ENCODE data around the gene FHAD1. TPM values are rescaled to one million over a fixed set of nuclear protein-coding genes. Genes with fewer than 3 reads are reported as not detected.

Gene FHAD1
- total RNA-seq, 1 experiment from 2014 or later = 2.0 TPM

GRCh38 chr1:15382601-15383518, 135.8 kb downstream of the FHAD1 start:
- intact Hi-C loops (cut with micrococcal nuclease; ENCODE audit: unreplicated experiment) = no loop called here
- POLR2A ChIA-PET (ENCODE audit: low non-redundant PET) = no interaction called here
- CTCF ChIA-PET = no interaction called here

GRCh38 chr1:15383810-15384209, 136.8 kb downstream of the FHAD1 start:
- intact Hi-C loops (cut with micrococcal nuclease; ENCODE audit: unreplicated experiment) = no loop called here
- H3K27me3 ChIP-seq (replicated peaks; ENCODE audit: insufficient read depth, low read depth, low read length, poor library complexity) = no peaks in the 10 kb centered on the region
- peaks cover 3% of the 10 kb centered on the region for H3K4me1 ChIP-seq (ENCODE audit: insufficient read depth, low read length, poor library complexity, severe bottlenecking)
- ChIA-PET CTCF (no interaction called here), POLR2A (ENCODE audit: low non-redundant PET) (no interaction called here)
- no peak overlapping the region for H3K27ac ChIP-seq (ENCODE audit: low read depth, low read length, poor library complexity, severe bottlenecking)
- H3K9me3 ChIP-seq (ENCODE audit: low read depth, low read length, poor library complexity, severe bottlenecking) = no peaks in the 10 kb centered on the region
- H3K36me3 ChIP-seq (ENCODE audit: insufficient read depth, low read length, poor library complexity, severe bottlenecking) = no peaks in the 10 kb centered on the region
- no peak overlapping the region for H3K4me3 ChIP-seq (ENCODE audit: low read depth, low read length, poor library complexity, severe bottlenecking)
- TF ChIP-seq EZH2 (IDR thresholded peaks at IDR 0.05; ENCODE audit: borderline replicate concordance, low read depth, low read length, poor library complexity, severe bottlenecking) (no peak), CTCF (conservative IDR thresholded peaks at IDR 0.05; ENCODE audit: low read depth, low read length) (no peak)
- no peak for DNase-seq (ENCODE audit: low spot score)
- BruUV-seq (replicated peaks) = no TSS peak

More at GRCh38 chr1:15382601-15383518, 135.8 kb downstream of the FHAD1 start:
- no peaks in the 10 kb centered on the region for H3K9me3 ChIP-seq (ENCODE audit: low read depth, low read length, poor library complexity, severe bottlenecking)
- no peak overlapping the region for H3K27ac ChIP-seq (ENCODE audit: low read depth, low read length, poor library complexity, severe bottlenecking)
- no peaks in the 10 kb centered on the region for H3K36me3 ChIP-seq (ENCODE audit: insufficient read depth, low read length, poor library complexity, severe bottlenecking)
- no TSS peak for BruUV-seq (replicated peaks)
- TF ChIP-seq EZH2 (IDR thresholded peaks at IDR 0.05; ENCODE audit: borderline replicate concordance, low read depth, low read length, poor library complexity, severe bottlenecking) = no peak
- no peak for TF ChIP-seq CTCF (conservative IDR thresholded peaks at IDR 0.05; ENCODE audit: low read depth, low read length)
- DNase-seq (ENCODE audit: low spot score) = no peak
- no peak overlapping the region for H3K4me3 ChIP-seq (ENCODE audit: low read depth, low read length, poor library complexity, severe bottlenecking)
- H3K4me1 ChIP-seq (ENCODE audit: insufficient read depth, low read length, poor library complexity, severe bottlenecking) = peaks cover 3% of the 10 kb centered on the region
- H3K27me3 ChIP-seq (replicated peaks; ENCODE audit: insufficient read depth, low read depth, low read length, poor library complexity) = no peaks in the 10 kb centered on the region

- no TSS peak for BruUV-seq (replicated peaks)
- Histone ChIP-seq H3K27ac (ENCODE audit: low read depth, low read length, poor library complexity, severe bottlenecking) (no peak overlapping the region), H3K9me3 (ENCODE audit: low read depth, low read length, poor library complexity, severe bottlenecking) (no peaks in the 10 kb centered on the region), H3K4me3 (ENCODE audit: low read depth, low read length, poor library complexity, severe bottlenecking) (peak overlapping the region; percentile 7), H3K27me3 (replicated peaks; ENCODE audit: insufficient read depth, low read depth, low read length, poor library complexity) (no peaks in the 10 kb centered on the region), H3K36me3 (ENCODE audit: insufficient read depth, low read length, poor library complexity, severe bottlenecking) (no peaks in the 10 kb centered on the region), H3K4me1 (ENCODE audit: insufficient read depth, low read length, poor library complexity, severe bottlenecking) (peaks cover 3% of the 10 kb centered on the region)
- intact Hi-C loops (cut with micrococcal nuclease; ENCODE audit: unreplicated experiment) = no loop called here
- ChIA-PET POLR2A (ENCODE audit: low non-redundant PET) (no interaction called here), CTCF (no interaction called here)
- no peak for TF ChIP-seq CTCF (conservative IDR thresholded peaks at IDR 0.05; ENCODE audit: low read depth, low read length)
- DNase-seq (ENCODE audit: low spot score) = peak; percentile 67
Observed at GRCh38 chr1:15384301-15384901, 137.4 kb downstream of the FHAD1 start.
